ENCODE results near the gene ZNF512. TPM values are rescaled to one million over a fixed set of nuclear protein-coding genes. Genes with fewer than 3 reads are reported as not detected.
A peak's percentile ranks its signal among the peaks of the same experiment; 100 is the strongest.

Gene ZNF512
- total and polyA plus RNA-seq, 9 of the 15 experiments (the other 6 are each of a cell fraction or from before 2014, with no cell fraction given) = 24.7 to 101 (median 65.9) TPM

DNA sequence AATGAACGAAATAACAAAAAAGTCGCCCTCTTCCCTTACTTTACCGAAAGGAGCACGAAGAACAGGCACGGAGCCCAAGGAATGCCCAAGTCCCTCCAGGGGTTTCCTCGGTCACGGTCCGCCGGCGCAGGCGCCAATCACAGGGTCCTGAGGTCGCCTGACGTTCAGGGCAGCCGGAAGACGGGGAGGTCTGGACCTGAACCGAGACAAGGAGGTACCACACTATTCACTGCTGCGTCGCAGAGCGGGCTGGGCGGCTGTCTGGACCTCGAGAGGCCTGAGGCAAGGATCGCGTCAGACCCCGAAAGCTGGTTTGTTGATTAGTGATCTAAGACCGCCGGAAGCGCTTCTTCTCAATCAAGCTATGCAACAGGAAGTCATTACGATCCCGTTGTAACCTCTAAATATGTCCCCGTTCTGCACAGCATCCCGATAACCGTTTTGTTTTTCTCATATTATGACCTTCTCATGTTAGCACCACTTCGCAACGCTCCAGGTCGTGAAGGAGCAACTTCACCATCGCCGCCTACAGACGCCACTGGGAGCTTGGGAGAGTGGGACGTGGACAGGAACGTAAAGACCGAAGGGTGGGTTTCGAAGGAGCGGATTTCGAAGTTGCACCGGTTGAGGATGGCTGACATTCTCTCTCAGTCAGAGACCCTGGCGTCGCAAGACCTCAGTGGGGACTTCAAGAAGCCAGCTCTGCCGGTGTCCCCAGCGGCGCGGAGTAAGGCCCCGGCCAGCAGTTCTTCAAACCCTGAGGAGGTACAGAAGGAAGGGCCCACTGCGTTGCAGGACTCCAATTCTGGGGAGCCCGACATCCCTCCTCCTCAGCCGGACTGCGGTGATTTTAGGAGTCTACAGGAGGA lies 80.7 kb downstream of the ZNF512 start, which contains the start of the genes SLC4A1AP and SUPT7L (continued):
- TF ChIP-seq ZNF24 (IDR thresholded peaks at IDR 0.05) = 0 out of 2 replicates have a peak, but pooled peaks have one; percentile 57
- TF ChIP-seq GABPA (tag; conservative IDR thresholded peaks at IDR 0.05; ENCODE audit: low read depth) = peak; percentile 98
- TF ChIP-seq HDAC2 (IDR thresholded peaks at IDR 0.05) = peak; percentile 98
- TF ChIP-seq, protein P1, sequence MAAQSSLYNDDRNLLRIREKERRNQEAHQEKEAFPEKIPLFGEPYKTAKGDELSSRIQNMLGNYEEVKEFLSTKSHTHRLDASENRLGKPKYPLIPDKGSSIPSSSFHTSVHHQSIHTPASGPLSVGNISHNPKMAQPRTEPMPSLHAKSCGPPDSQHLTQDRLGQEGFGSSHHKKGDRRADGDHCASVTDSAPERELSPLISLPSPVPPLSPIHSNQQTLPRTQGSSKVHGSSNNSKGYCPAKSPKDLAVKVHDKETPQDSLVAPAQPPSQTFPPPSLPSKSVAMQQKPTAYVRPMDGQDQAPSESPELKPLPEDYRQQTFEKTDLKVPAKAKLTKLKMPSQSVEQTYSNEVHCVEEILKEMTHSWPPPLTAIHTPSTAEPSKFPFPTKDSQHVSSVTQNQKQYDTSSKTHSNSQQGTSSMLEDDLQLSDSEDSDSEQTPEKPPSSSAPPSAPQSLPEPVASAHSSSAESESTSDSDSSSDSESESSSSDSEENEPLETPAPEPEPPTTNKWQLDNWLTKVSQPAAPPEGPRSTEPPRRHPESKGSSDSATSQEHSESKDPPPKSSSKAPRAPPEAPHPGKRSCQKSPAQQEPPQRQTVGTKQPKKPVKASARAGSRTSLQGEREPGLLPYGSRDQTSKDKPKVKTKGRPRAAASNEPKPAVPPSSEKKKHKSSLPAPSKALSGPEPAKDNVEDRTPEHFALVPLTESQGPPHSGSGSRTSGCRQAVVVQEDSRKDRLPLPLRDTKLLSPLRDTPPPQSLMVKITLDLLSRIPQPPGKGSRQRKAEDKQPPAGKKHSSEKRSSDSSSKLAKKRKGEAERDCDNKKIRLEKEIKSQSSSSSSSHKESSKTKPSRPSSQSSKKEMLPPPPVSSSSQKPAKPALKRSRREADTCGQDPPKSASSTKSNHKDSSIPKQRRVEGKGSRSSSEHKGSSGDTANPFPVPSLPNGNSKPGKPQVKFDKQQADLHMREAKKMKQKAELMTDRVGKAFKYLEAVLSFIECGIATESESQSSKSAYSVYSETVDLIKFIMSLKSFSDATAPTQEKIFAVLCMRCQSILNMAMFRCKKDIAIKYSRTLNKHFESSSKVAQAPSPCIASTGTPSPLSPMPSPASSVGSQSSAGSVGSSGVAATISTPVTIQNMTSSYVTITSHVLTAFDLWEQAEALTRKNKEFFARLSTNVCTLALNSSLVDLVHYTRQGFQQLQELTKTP (IDR thresholded peaks at IDR 0.05; ENCODE audit: low read depth in 1 of 2, partially characterized antibody in 2 of 2) = peak; percentile 71 to 98
- no peak for TF ChIP-seq MXI1 (IDR thresholded peaks at IDR 0.05; ENCODE audit: low read depth, low read length)
- TF ChIP-seq ZC3H8 (IDR thresholded peaks at IDR 0.05) = peak; percentile 93
- TF ChIP-seq ASH1L (IDR thresholded peaks at IDR 0.05; ENCODE audit: borderline replicate concordance, low read depth, partially characterized antibody) = peak; percentile 71
- TF ChIP-seq NR1H2 (CRISPR knock-in tag; IDR thresholded peaks at IDR 0.05) = 0 out of 2 replicates have a peak, but pooled peaks have one; percentile 69
- peak; percentile 13 to 86; a peak in 2 of 4 replicates for TF ChIP-seq TEAD1 (CRISPR knock-in tag; IDR thresholded peaks at IDR 0.05)
- TF ChIP-seq TAF1 (IDR thresholded peaks at IDR 0.05; ENCODE audit: control insufficient read depth, extremely low read depth, insufficient read depth, low read length, severe bottlenecking) = peak; percentile 94
- no peak for TF ChIP-seq JUNB (CRISPR knock-in tag; conservative IDR thresholded peaks at IDR 0.05)
- TF ChIP-seq SUPT5H (IDR thresholded peaks at IDR 0.05) = peak; percentile 82
- TF ChIP-seq THAP12 (CRISPR knock-in tag; IDR thresholded peaks at IDR 0.05) = no peak
- TF ChIP-seq, protein P2, sequence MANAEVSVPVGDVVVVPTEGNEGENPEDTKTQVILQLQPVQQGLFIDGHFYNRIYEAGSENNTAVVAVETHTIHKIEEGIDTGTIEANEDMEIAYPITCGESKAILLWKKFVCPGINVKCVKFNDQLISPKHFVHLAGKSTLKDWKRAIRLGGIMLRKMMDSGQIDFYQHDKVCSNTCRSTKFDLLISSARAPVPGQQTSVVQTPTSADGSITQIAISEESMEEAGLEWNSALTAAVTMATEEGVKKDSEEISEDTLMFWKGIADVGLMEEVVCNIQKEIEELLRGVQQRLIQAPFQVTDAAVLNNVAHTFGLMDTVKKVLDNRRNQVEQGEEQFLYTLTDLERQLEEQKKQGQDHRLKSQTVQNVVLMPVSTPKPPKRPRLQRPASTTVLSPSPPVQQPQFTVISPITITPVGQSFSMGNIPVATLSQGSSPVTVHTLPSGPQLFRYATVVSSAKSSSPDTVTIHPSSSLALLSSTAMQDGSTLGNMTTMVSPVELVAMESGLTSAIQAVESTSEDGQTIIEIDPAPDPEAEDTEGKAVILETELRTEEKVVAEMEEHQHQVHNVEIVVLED (CRISPR knock-in tag; IDR thresholded peaks at IDR 0.05) = no peak
- TF ChIP-seq ZNF232 (CRISPR knock-in tag; IDR thresholded peaks at IDR 0.05) = no peak
- TF ChIP-seq, protein P3, sequence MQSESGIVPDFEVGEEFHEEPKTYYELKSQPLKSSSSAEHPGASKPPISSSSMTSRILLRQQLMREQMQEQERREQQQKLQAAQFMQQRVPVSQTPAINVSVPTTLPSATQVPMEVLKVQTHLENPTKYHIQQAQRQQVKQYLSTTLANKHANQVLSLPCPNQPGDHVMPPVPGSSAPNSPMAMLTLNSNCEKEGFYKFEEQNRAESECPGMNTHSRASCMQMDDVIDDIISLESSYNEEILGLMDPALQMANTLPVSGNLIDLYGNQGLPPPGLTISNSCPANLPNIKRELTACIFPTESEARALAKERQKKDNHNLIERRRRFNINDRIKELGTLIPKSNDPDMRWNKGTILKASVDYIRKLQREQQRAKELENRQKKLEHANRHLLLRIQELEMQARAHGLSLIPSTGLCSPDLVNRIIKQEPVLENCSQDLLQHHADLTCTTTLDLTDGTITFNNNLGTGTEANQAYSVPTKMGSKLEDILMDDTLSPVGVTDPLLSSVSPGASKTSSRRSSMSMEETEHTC (IDR thresholded peaks at IDR 0.05) = no peak

All from K562 (cell line).